Astrocyte of the spinal cord (primary cell): ENCODE results near the gene PREX1.

ENCODE experiments used
- DNase-seq: peaks from one replicate; pipeline ENCODE4 v3.0.0; 2011; ENCODE audit warnings: low read depth, low spot score
- H3K4me3 ChIP-seq: 2 replicates; pipeline ENCODE4 v1.5.1; 2011; ENCODE audit warnings: low read depth, mild to moderate bottlenecking, low read length, moderate library complexity
- in situ Hi-C: cut with HindIII; loops from 2 replicates; pipeline ENCODE4 v1.10.0; 2017; ENCODE audit warnings: low sequenced_read_pairs
- TF ChIP-seq, protein P1 (sequence below): IDR thresholded peaks from 2 replicates; pipeline ENCODE4 v1.5.1; 2012; ENCODE audit warnings: low read depth, mild to moderate bottlenecking, low read length, inconsistent platforms

Gene PREX1

DNA sequence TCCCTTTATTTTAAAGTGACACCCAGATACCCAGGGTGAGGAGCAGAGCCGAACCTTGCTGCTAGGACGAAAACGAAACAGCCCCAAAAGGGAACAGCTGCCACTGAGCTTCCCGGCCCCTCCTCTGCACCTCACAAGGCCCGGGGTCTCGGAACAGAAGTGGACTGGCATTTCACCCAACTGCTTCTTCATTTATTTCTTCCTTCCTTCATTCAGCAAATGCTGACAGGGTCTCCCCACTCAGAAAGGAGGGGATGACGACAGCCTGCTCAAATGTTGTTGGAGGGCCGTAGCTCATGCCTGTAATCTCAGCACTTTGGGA lies 220.3 kb downstream of the PREX1 start:
- in situ Hi-C loops = no loop called here
- DNase-seq = no peak
- no peak overlapping the region for H3K4me3 ChIP-seq
- TF ChIP-seq, protein P1, sequence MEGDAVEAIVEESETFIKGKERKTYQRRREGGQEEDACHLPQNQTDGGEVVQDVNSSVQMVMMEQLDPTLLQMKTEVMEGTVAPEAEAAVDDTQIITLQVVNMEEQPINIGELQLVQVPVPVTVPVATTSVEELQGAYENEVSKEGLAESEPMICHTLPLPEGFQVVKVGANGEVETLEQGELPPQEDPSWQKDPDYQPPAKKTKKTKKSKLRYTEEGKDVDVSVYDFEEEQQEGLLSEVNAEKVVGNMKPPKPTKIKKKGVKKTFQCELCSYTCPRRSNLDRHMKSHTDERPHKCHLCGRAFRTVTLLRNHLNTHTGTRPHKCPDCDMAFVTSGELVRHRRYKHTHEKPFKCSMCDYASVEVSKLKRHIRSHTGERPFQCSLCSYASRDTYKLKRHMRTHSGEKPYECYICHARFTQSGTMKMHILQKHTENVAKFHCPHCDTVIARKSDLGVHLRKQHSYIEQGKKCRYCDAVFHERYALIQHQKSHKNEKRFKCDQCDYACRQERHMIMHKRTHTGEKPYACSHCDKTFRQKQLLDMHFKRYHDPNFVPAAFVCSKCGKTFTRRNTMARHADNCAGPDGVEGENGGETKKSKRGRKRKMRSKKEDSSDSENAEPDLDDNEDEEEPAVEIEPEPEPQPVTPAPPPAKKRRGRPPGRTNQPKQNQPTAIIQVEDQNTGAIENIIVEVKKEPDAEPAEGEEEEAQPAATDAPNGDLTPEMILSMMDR = no peak

DNA sequence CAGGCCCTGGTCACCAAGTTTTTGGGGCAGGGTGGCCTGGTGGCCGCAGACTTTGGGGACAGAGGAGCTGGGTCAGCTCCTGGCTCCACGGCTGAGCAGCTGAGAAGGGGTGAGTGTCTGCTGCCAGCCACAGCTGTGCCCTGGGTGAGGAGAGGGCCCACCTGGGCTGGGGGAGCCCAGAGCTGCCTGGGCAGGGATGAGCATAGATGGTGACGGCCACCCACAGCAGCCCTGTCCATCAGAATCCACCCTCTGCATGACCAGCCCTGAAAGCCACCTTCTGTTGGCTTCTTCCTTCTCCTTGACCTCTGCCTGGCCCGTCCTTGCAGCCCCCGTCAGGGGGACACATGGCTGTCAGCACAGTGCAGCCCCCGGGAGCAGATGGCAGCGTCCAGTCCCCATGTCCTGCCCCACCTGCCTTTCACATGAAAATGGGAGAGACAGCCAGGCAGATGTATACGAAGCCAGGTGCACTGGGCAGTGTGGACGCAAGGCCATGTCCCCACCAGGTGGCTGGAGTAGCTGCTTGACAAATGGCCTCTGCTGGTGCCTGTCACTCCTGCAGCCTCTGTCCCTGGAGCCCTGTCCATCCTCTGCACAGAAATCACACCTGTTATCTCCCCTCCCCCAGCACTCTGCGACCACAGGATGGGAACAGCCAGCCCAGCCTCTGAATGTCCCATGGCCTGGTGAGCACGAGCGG lies 220.8 kb downstream of the PREX1 start:
- no peak for DNase-seq
- H3K4me3 ChIP-seq = no peak overlapping the region
- TF ChIP-seq, protein P1 = no peak
- in situ Hi-C loops = no loop called here

DNA sequence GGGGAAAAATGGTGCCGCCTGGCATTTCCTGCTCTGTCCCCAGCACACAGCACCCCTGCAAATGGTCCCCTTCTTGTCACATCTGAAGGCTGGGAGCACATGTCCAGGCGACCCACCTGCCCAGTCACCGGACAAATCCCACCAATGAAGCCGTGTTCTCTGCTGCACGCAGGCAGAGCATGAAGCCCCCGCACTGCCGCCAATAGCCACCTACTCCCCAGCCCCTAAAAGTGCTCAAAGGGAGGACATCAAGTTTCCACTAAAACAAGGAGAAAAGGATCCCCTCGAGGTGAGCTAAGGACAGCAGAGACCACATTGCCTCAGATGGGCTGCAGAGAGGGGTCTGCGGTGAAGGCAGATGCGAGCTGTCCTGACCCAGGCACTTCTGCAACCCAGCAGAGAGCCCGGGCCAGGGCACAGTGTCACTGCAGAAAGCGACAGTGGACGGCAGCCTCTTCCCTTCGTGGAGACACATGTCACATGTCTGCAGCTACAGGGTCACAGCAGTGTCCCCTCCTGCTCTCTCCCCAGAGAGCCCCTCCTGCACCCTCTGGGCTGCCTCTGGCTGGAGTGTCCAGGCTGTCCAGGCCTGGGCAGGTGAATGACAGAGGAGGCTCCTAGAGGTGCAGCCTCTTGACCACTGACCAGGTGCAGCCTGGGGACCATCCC lies 221.5 kb downstream of the PREX1 start:
- TF ChIP-seq, protein P1 = no peak
- no peak overlapping the region for H3K4me3 ChIP-seq
- no peak for DNase-seq
- in situ Hi-C loops = no loop called here

- TF ChIP-seq, protein P1 = no peak
- no peak for DNase-seq
- H3K4me3 ChIP-seq = no peak overlapping the region
- in situ Hi-C loops = no loop called here
These were observed 222.2 kb downstream of the PREX1 start for GRCh38 chr20:48605364-48606171.

- in situ Hi-C loops = no loop called here
- DNase-seq = no peak
- TF ChIP-seq, protein P1 = no peak
These were observed 222.9 kb downstream of the PREX1 start for GRCh38 chr20:48604936-48605335.

DNA sequence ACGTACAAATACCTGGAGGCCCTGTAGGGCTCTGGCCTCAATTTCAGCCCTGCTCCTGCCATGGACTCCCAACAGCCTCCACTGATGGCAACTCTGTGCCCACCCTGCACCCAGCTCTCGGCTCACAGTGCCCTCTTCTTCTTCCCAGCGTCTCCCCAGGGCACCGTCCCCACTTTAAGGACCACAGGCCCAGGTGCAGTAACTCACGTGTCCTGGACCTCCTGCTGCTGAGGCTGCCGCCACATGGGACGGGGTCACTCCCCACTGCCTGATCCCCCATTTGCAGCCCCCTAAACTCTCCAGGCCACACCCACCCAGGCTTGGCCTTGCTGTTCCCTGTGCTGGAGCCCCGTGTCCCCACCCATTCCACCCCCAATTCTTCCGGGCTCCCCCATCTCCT lies 223.4 kb downstream of the PREX1 start:
- TF ChIP-seq, protein P1 = no peak
- in situ Hi-C loops = no loop called here
- no peak for DNase-seq
- no peak overlapping the region for H3K4me3 ChIP-seq

More at GRCh38 chr20:48604936-48605335, 222.9 kb downstream of the PREX1 start:
- no peak overlapping the region for H3K4me3 ChIP-seq
